ENCODE results near the gene SNTG2. TPM values are rescaled to one million over a fixed set of nuclear protein-coding genes. Genes with fewer than 3 reads are reported as not detected.

SNTG2 gene
- not detected for total RNA-seq
- polyA plus RNA-seq, result not detected

DNA sequence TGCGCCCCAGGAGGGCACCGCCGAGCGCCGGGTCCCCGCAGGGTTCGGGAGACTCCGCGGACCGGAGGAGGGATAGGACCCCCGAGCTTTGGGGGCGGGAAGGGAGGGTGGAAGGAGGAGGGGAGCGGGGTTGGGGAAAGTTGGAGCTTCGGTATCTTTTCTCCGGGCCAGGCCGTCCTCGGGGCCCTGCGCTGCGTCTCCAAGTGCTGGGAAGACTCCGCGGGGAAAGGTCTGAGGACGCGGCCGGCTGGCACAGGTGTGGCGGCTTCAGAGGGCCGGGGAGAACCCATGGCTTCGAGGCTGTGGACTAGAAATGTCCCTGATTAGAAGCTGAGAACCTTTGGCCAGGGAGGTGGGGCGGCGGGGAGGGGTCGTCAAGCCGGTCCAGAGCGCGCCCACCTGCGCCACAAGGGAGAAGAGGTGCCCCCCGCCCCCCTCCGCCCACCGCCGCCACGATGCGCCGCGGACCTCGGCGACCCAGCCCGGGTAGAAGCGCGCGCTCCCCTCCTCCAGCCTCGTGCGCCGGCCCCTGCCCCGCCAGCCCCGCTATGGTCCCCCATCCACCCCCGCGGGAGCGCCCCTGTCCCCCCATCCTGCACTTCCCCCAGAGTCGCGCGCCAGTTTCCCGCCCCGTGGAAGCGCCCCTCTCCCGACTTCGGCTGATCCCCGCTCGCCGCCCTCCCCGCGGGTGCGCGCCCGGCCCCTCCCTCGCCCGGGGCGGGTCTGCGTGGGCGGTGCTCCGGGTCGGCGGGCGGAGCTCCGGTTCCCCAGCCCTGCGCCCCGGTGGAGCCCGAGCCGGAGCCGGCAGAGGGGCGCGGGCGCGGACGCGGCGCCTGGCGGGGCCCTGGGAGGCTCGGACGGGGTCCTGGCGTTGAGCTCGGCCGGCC is at the start of gene SNTG2:
Gene SNTG2 (plus strand): TSS at position 770 of the 887 bp plus-strand sequence. CDS start 148 bp downstream, outside the sequence.
- Histone ChIP-seq H3K9me3 (ENCODE audit: control insufficient read depth in 4 of 4, low read length in 3 of 4) (no peaks in the 10 kb centered on the region), H3K36me3 (ENCODE audit: control insufficient read depth in 4 of 4, insufficient read depth in 3 of 4, low read depth in 1 of 4, low read length in 3 of 4) (no peaks in the 10 kb centered on the region), H3K9ac (ENCODE audit: low read depth in 1 of 2, low read length in 2 of 2) (no peak within 1 kb of the TSS), H3K4me1 (ENCODE audit: control insufficient read depth in 4 of 4, insufficient read depth in 4 of 4, low read length in 3 of 4) (peaks cover 3 to 18% (median 8%) of the 10 kb centered on the region in 4 donors), H3K27me3 (ENCODE audit: control insufficient read depth in 4 of 4, insufficient read depth in 4 of 4, low read length in 3 of 4) (peaks cover 0 to 10% (median 4%) of the 10 kb centered on the region in 4 donors), H3K4me3 (ENCODE audit: low read depth in 1 of 3, low read length in 3 of 3) (peak within 1 kb of the TSS in 2 of 3 donors; percentile 26 to 58), H3K27ac (ENCODE audit: low read depth in 1 of 2, low read length in 2 of 2) (no peak within 1 kb of the TSS)
- DNase-seq (ENCODE audit: low spot score), result no peak
- peak in 1 of 2 donors; percentile 28 for TF ChIP-seq EGR1 (IDR thresholded peaks at IDR 0.05; ENCODE audit: low read depth in 2 of 2)
- TF ChIP-seq FOXA2 (IDR thresholded peaks at IDR 0.05), result no peak
- WGBS, result 2% methylated on average over 100 of the region's 100 CpGs

DNA sequence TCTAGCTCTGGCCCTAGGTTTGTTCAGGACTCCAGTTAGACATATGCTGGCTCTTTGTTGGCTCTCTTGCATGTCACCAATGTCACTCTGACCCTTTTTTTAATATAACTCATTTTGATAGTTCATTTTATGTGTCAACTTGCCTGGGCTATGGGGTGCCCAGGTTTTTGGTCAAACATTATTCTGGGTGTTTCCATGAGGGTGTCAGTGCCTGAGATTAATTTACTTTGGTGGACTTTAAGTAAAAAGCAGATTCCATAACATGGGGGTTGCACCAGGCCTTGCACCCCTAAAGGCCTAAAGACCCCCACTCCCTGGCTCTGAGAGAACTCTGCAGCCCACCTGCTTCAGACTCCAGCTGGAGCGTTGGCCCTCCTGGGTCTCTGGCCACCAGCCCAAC is 48.1 kb upstream of the SNTG2 start:
- peaks cover 2 to 4% (median 3%) of the 10 kb centered on the region in 4 donors for H3K9me3 ChIP-seq (ENCODE audit: control insufficient read depth in 4 of 4, low read length in 3 of 4)
- H3K27me3 ChIP-seq (ENCODE audit: control insufficient read depth in 4 of 4, insufficient read depth in 4 of 4, low read length in 3 of 4), result no peaks in the 10 kb centered on the region
- no peak for TF ChIP-seq EGR1 (IDR thresholded peaks at IDR 0.05; ENCODE audit: low read depth in 2 of 2)
- no peak for TF ChIP-seq HNF4A (conservative IDR thresholded peaks at IDR 0.05)
- no peak overlapping the region for H3K4me3 ChIP-seq (ENCODE audit: low read depth in 1 of 3, low read length in 3 of 3)
- no peak overlapping the region for H3K27ac ChIP-seq (ENCODE audit: low read depth in 1 of 2, low read length in 2 of 2)
- no peaks in the 10 kb centered on the region for H3K4me1 ChIP-seq (ENCODE audit: control insufficient read depth in 4 of 4, insufficient read depth in 4 of 4, low read length in 3 of 4)
- H3K9ac ChIP-seq (ENCODE audit: low read depth in 1 of 2, low read length in 2 of 2), result no peak overlapping the region
- WGBS, result 60% methylated on average over 1 of the region's 1 CpG
- DNase-seq (ENCODE audit: low spot score), result no peak
- H3K36me3 ChIP-seq (ENCODE audit: control insufficient read depth in 4 of 4, insufficient read depth in 3 of 4, low read depth in 1 of 4, low read length in 3 of 4), result no peaks in the 10 kb centered on the region

DNA sequence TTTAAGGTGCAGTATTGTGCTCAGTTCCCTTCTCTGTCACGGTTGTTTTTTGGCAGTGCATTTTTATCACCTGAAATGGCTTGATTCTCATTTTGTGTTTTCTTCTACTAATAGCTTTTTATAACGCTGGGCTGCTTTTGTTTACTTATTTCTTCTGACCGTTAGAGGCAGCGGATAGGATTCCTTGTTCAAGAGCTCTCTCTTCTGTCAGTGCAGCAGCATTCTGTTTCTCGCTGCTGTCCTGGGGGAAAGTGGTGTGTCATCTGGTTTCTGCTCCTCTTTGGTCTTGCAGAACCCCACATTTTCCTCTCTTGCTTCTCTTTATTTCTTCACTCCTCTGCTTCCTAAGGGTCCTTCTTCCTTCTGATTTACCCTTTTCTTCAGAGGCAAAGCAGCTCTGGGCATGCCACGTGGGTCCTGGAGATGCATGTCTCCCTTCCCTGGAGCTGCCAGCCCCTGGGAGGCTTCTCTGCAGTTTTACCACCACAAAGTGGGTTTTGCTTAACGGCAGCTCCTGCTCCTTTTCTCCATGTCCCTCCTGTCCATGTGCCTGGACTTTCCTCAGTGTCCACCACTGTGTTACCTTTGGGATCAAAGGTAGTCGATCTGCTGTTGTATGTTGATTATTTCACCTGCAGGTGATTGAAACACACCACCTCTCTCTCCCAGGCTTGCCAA is 47.3 kb upstream of the SNTG2 start:
- Histone ChIP-seq H3K27ac (ENCODE audit: low read depth in 1 of 2, low read length in 2 of 2) (no peak overlapping the region), H3K36me3 (ENCODE audit: control insufficient read depth in 4 of 4, insufficient read depth in 3 of 4, low read depth in 1 of 4, low read length in 3 of 4) (no peaks in the 10 kb centered on the region), H3K9me3 (ENCODE audit: control insufficient read depth in 4 of 4, low read length in 3 of 4) (peaks cover 0 to 4% (median 2%) of the 10 kb centered on the region in 4 donors), H3K27me3 (ENCODE audit: control insufficient read depth in 4 of 4, insufficient read depth in 4 of 4, low read length in 3 of 4) (no peaks in the 10 kb centered on the region), H3K4me3 (ENCODE audit: low read depth in 1 of 3, low read length in 3 of 3) (no peak overlapping the region), H3K4me1 (ENCODE audit: control insufficient read depth in 4 of 4, insufficient read depth in 4 of 4, low read length in 3 of 4) (no peaks in the 10 kb centered on the region), H3K9ac (ENCODE audit: low read depth in 1 of 2, low read length in 2 of 2) (no peak overlapping the region)
- TF ChIP-seq, protein P1, sequence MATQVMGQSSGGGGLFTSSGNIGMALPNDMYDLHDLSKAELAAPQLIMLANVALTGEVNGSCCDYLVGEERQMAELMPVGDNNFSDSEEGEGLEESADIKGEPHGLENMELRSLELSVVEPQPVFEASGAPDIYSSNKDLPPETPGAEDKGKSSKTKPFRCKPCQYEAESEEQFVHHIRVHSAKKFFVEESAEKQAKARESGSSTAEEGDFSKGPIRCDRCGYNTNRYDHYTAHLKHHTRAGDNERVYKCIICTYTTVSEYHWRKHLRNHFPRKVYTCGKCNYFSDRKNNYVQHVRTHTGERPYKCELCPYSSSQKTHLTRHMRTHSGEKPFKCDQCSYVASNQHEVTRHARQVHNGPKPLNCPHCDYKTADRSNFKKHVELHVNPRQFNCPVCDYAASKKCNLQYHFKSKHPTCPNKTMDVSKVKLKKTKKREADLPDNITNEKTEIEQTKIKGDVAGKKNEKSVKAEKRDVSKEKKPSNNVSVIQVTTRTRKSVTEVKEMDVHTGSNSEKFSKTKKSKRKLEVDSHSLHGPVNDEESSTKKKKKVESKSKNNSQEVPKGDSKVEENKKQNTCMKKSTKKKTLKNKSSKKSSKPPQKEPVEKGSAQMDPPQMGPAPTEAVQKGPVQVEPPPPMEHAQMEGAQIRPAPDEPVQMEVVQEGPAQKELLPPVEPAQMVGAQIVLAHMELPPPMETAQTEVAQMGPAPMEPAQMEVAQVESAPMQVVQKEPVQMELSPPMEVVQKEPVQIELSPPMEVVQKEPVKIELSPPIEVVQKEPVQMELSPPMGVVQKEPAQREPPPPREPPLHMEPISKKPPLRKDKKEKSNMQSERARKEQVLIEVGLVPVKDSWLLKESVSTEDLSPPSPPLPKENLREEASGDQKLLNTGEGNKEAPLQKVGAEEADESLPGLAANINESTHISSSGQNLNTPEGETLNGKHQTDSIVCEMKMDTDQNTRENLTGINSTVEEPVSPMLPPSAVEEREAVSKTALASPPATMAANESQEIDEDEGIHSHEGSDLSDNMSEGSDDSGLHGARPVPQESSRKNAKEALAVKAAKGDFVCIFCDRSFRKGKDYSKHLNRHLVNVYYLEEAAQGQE (IDR thresholded peaks at IDR 0.05), result no peak
- TF ChIP-seq HNF4A (conservative IDR thresholded peaks at IDR 0.05), result no peak
- TF ChIP-seq, protein P2, sequence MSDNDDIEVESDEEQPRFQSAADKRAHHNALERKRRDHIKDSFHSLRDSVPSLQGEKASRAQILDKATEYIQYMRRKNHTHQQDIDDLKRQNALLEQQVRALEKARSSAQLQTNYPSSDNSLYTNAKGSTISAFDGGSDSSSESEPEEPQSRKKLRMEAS (IDR thresholded peaks at IDR 0.05), result no peak
- no peak for TF ChIP-seq YY1 (IDR thresholded peaks at IDR 0.05)
- TF ChIP-seq SP1 (IDR thresholded peaks at IDR 0.05), result no peak
- DNase-seq (ENCODE audit: low spot score), result no peak
- 39% methylated on average over 8 of the region's 8 CpGs for WGBS
